Immature natural killer cell (primary cell): ENCODE data around the gene CHST8. TPM values are rescaled to one million over a fixed set of nuclear protein-coding genes. Genes with fewer than 3 reads are reported as not detected.

ENCODE experiments used
- DNase-seq, 3 donors: peaks; one replicate each; pipeline ENCODE4 v3.0.0; 2022; ENCODE audit warnings: mixed read lengths in 1 of 3
- H3K27ac Mint-ChIP-seq, 6 donors: one replicate each; pipeline ENCODE4 v1.8.0; 2020; ENCODE audit warnings: mixed read lengths in 6 of 6, mild to moderate bottlenecking in 5 of 6, inconsistent platforms in 4 of 6, moderate library complexity in 3 of 6
- H3K27me3 Mint-ChIP-seq, 3 donors: one replicate each; pipeline ENCODE4 v1.8.0; 2020 to 2021; ENCODE audit warnings: low read depth in 3 of 3, mild to moderate bottlenecking in 3 of 3, mixed read lengths in 3 of 3, moderate library complexity in 3 of 3, inconsistent platforms in 1 of 3
- H3K36me3 Mint-ChIP-seq, 3 donors: one replicate each; pipeline ENCODE4 v1.8.0; 2020; ENCODE audit warnings: mixed read lengths in 3 of 3, inconsistent platforms in 2 of 3, mild to moderate bottlenecking in 2 of 3
- H3K4me1 Mint-ChIP-seq, 2 donors: one replicate each; pipeline ENCODE4 v1.8.0; 2020; ENCODE audit warnings: inconsistent platforms in 2 of 2, mild to moderate bottlenecking in 2 of 2, mixed read lengths in 2 of 2, moderate library complexity in 1 of 2
- H3K4me3 Mint-ChIP-seq, 5 donors: one replicate each; pipeline ENCODE4 v1.8.0; 2020; ENCODE audit warnings: mild to moderate bottlenecking in 5 of 5, mixed read lengths in 5 of 5, inconsistent platforms in 3 of 5, moderate library complexity in 3 of 5
- H3K9me3 Mint-ChIP-seq, 6 donors: one replicate each; pipeline ENCODE4 v1.8.0; 2020; ENCODE audit warnings: mild to moderate bottlenecking in 6 of 6, mixed read lengths in 6 of 6, inconsistent platforms in 4 of 6, moderate library complexity in 3 of 6
- polyA plus RNA-seq, 3 donors: library from polyadenylated mRNA; unstranded; fragments of 300-500 nt; fragmentation: Illumina TruSeq; gene quantifications; one replicate each; pipeline ENCODE4 v1.2.3, GENCODE V29; 2021

The CHST8 gene
- polyA plus RNA-seq, 3 donors from 2014 or later: not detected

GRCh38 chr19:33665776-33666595 lies 44.2 kb downstream of the CHST8 start:
- Mint-ChIP-seq H3K27me3 (peaks cover 0 to 12% (median 5%) of the 10 kb centered on the region in 3 donors), H3K4me3 (no peak overlapping the region), H3K4me1 (no peaks in the 10 kb centered on the region), H3K9me3 (peaks cover 0 to 1% (median 0%) of the 10 kb centered on the region in 6 donors), H3K36me3 (no peaks in the 10 kb centered on the region), H3K27ac (no peak overlapping the region)
- no peak for DNase-seq

GRCh38 chr19:33667141-33667650 lies 45.4 kb downstream of the CHST8 start:
- no peak overlapping the region for H3K27ac Mint-ChIP-seq

GRCh38 chr19:33667881-33668280 lies 46.1 kb downstream of the CHST8 start:
- Mint-ChIP-seq H3K36me3 (no peaks in the 10 kb centered on the region), H3K4me3 (no peak overlapping the region), H3K4me1 (no peaks in the 10 kb centered on the region), H3K27me3 (peaks cover 2 to 8% (median 5%) of the 10 kb centered on the region in 3 donors), H3K27ac (no peak overlapping the region), H3K9me3 (peaks cover 0 to 1% (median 0%) of the 10 kb centered on the region in 6 donors)
- DNase-seq: no peak

More at GRCh38 chr19:33667141-33667650, 45.4 kb downstream of the CHST8 start:
- H3K4me3 Mint-ChIP-seq: no peak overlapping the region
- DNase-seq: no peak
- peaks cover 0 to 1% (median 0%) of the 10 kb centered on the region in 6 donors for H3K9me3 Mint-ChIP-seq
- H3K4me1 Mint-ChIP-seq: no peaks in the 10 kb centered on the region
- H3K36me3 Mint-ChIP-seq: no peaks in the 10 kb centered on the region
- peaks cover under 1 to 11% (median 5%) of the 10 kb centered on the region in 3 donors for H3K27me3 Mint-ChIP-seq

- Mint-ChIP-seq H3K4me1 (no peaks in the 10 kb centered on the region), H3K27me3 (peaks cover 2 to 8% (median 5%) of the 10 kb centered on the region in 3 donors), H3K4me3 (no peak overlapping the region), H3K36me3 (no peaks in the 10 kb centered on the region), H3K9me3 (peaks cover 0 to 1% (median 0%) of the 10 kb centered on the region in 6 donors), H3K27ac (no peak overlapping the region)
- no peak for DNase-seq
These were observed 47.2 kb downstream of the CHST8 start for GRCh38 chr19:33668968-33669367.

GRCh38 chr19:33669376-33669775 lies 47.6 kb downstream of the CHST8 start:
- H3K4me1 Mint-ChIP-seq: no peaks in the 10 kb centered on the region
- no peak overlapping the region for H3K4me3 Mint-ChIP-seq
- H3K9me3 Mint-ChIP-seq: peaks cover 0 to 1% (median 0%) of the 10 kb centered on the region in 6 donors
- no peak for DNase-seq
- H3K27ac Mint-ChIP-seq: no peak overlapping the region
- peaks cover 2 to 8% (median 5%) of the 10 kb centered on the region in 3 donors for H3K27me3 Mint-ChIP-seq
- no peaks in the 10 kb centered on the region for H3K36me3 Mint-ChIP-seq

- Mint-ChIP-seq H3K27me3 (peaks cover 2 to 8% (median 4%) of the 10 kb centered on the region in 3 donors), H3K36me3 (no peaks in the 10 kb centered on the region), H3K9me3 (peaks cover 0 to 1% (median 0%) of the 10 kb centered on the region in 6 donors), H3K27ac (no peak overlapping the region), H3K4me3 (no peak overlapping the region), H3K4me1 (no peaks in the 10 kb centered on the region)
- no peak for DNase-seq
These were observed 48.6 kb downstream of the CHST8 start for GRCh38 chr19:33670398-33670797.

GRCh38 chr19:33671211-33671610 lies 49.5 kb downstream of the CHST8 start:
- Mint-ChIP-seq H3K27ac (no peak overlapping the region), H3K36me3 (no peaks in the 10 kb centered on the region), H3K27me3 (peaks cover 1 to 8% (median 2%) of the 10 kb centered on the region in 3 donors)

GRCh38 chr19:33673258-33673875 lies 51.6 kb downstream of the CHST8 start:
- peaks cover 0 to under 1% (median 0%) of the 10 kb centered on the region in 6 donors for H3K9me3 Mint-ChIP-seq
- DNase-seq: no peak

More at GRCh38 chr19:33671211-33671610, 49.5 kb downstream of the CHST8 start:
- no peaks in the 10 kb centered on the region for H3K4me1 Mint-ChIP-seq
- DNase-seq: no peak
- no peak overlapping the region for H3K4me3 Mint-ChIP-seq
- H3K9me3 Mint-ChIP-seq: peaks cover 0 to 1% (median 0%) of the 10 kb centered on the region in 6 donors

GRCh38 chr19:33673996-33674625 lies 52.4 kb downstream of the CHST8 start:
- no peak overlapping the region for H3K27ac Mint-ChIP-seq
- DNase-seq: no peak
- no peaks in the 10 kb centered on the region for H3K36me3 Mint-ChIP-seq
- no peak overlapping the region for H3K4me3 Mint-ChIP-seq
- peaks cover 0 to 6% (median 2%) of the 10 kb centered on the region in 3 donors for H3K27me3 Mint-ChIP-seq
- no peaks in the 10 kb centered on the region for H3K9me3 Mint-ChIP-seq
- no peaks in the 10 kb centered on the region for H3K4me1 Mint-ChIP-seq

More at GRCh38 chr19:33673258-33673875, 51.6 kb downstream of the CHST8 start:
- Mint-ChIP-seq H3K4me1 (no peaks in the 10 kb centered on the region), H3K4me3 (no peak overlapping the region), H3K27me3 (peaks cover under 1 to 6% (median 2%) of the 10 kb centered on the region in 3 donors), H3K27ac (no peak overlapping the region), H3K36me3 (no peaks in the 10 kb centered on the region)

- Mint-ChIP-seq H3K27ac (no peak overlapping the region), H3K36me3 (no peaks in the 10 kb centered on the region), H3K4me1 (no peaks in the 10 kb centered on the region), H3K9me3 (no peaks in the 10 kb centered on the region), H3K27me3 (peaks cover 0 to 6% (median 2%) of the 10 kb centered on the region in 3 donors), H3K4me3 (no peak overlapping the region)
- no peak for DNase-seq
These were observed 53.0 kb downstream of the CHST8 start for GRCh38 chr19:33674626-33675367.

GRCh38 chr19:33675501-33676124 lies 53.9 kb downstream of the CHST8 start:
- Mint-ChIP-seq H3K9me3 (no peaks in the 10 kb centered on the region), H3K4me1 (no peaks in the 10 kb centered on the region), H3K4me3 (no peak overlapping the region), H3K36me3 (no peaks in the 10 kb centered on the region), H3K27ac (no peak overlapping the region), H3K27me3 (peaks cover 0 to 6% (median 2%) of the 10 kb centered on the region in 3 donors)
- DNase-seq: no peak

- Mint-ChIP-seq H3K36me3 (no peaks in the 10 kb centered on the region), H3K4me3 (no peak overlapping the region), H3K9me3 (no peaks in the 10 kb centered on the region), H3K27me3 (peaks cover 2 to 6% (median 2%) of the 10 kb centered on the region in 3 donors), H3K4me1 (no peaks in the 10 kb centered on the region), H3K27ac (no peak overlapping the region)
- DNase-seq: no peak
These were observed 55.4 kb downstream of the CHST8 start for GRCh38 chr19:33676999-33677665.
